Fibroblast of skin of right quadriceps (primary cell): ENCODE results near the gene MARCHF11.

Source experiments
- DNase-seq: peaks from one replicate; pipeline ENCODE4 v3.0.0-alpha.2; 2013

The MARCHF11 gene

DNA sequence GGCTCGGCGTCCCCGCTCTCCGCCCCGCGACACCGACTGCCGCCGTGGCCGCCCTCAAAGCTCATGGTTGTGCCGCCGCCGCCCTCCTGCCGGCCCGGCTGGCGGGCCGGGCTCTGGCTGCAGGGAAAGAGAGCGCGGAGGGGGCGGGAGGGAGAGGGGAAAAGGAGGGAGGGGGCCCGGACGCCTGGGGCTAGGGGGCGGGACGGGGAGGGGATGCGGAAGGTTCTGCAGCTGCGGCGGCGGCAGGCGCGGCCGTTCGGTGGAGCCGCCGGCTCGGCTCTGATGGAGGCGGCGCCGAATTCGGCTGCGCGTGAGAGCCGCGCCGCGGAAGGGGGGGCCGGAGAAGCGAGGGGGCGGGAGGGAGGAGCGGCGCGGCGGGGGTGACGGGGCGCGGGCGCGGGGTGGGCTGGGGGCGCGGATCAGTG is at the start of gene MARCHF11:
Gene MARCHF11, minus strand, starts transcription at position 281 of the 425 bp plus-strand sequence. Its CDS starts 216 bp downstream, at position 65.
- no peak for DNase-seq

GRCh38 chr5:16225927-16226326 is 46.3 kb upstream of the MARCHF11 start:
- no peak for DNase-seq

GRCh38 chr5:16192311-16192710 is 12.7 kb upstream of the MARCHF11 start:
- DNase-seq, result no peak

DNA sequence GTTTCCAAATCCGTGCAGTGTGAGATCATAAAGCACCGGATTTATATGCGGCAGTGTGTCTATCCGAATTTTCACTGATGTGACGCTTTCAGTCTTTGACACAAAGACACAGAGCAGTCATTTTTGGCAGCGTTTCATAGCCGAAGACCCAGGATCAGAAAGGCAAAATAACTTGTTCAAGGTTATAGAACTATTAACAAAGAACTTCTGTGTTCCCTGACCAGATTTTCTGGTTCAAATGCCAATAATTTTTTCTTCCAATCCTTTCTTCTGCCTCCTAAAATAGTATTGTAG is 1.1 kb upstream of the MARCHF11 start:
- no peak for DNase-seq

GRCh38 chr5:16179936-16180788 is 571 bp upstream of the MARCHF11 start:
- DNase-seq, result no peak

DNA sequence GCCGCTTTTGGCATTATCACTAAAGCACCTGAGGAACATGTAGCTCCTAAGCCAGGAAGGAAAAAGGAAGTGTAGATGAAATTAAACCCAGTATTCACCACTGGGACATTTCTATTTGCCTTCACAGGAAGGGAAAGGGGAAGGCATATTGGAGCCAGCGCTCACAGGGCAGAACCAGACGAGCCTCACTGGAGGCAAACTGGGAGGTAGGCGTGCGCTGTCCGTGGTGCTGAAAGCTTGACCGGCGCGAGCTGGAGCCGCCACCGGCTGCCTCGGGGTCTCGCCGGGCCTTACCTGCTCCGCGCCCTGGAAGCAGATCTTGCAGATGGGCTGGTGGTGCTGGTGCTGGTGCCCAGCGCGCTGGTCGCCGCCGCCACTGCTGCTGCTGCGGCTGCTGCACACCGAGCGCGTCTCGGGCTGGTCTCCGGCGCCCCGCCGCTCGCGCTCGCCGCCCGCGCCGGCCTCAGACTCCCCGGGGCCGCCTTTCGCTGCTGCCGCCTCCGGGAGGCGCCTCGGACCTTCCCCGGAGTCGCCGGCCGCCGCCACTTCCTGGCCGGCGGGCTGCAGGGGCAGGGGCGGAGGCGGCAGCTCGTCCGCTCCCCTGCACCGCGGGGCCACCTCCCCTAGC is 732 bp downstream of the MARCHF11 start:
- DNase-seq, result peak; percentile 53

DNA sequence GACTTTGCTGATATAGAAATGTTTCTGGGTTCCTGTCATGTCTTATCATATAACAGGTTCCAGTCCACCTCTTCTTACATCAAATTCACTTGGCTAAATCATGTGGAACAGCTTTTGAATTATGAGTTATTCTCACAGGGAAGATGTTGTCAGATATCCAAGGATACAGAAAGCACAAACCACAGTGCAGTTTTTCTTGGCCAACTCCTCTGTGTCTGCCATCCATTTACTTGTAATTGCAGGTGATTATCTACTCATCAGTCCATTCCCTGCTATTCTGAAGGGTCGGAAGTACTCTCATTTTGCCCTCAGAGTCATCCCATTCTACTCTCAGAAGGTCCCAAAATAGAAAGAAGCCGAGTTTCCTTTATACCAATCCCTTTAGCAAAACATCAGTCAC is 10.0 kb downstream of the MARCHF11 start:
- no peak for DNase-seq

DNA sequence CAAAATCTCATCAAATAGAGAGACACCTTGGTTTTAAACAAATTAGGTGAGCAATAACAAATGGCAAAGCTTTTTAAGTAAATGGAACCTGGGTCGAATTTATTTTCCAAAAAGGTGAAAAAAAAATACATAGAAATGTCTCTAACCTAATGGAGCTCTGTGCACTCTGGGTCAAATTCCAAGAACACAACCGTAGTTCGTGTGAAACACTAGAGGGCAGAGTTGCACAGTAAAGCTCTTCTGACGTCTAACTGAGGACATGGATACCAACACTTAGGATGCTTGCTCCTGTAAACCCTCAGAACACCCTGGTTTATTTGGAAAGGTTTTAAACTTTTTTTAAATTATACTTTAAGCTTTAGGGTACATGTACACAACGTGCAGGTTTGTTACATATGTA is 18.9 kb downstream of the MARCHF11 start:
- peak; percentile 45 for DNase-seq

DNA sequence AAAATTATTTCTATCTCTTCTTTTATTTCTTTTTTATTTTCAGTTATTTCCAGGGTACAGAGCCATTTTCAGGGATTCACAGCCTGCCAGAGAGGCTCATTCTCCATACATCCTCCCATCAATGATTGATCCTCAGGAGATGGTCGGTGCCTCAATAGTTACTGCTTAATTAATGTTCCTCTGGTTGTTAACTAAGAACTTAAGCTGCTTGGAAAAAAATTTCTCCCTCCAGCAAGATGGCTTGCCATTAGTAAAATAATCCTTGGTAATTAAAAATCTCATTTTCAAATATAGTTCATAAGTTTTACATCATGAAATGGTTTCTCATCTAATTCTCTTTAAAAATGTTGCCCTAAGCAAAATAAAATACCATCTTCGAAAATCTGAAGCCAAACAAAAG is 20.0 kb downstream of the MARCHF11 start:
- DNase-seq, result no peak

- no peak for DNase-seq
These were observed 23.4 kb downstream of the MARCHF11 start for GRCh38 chr5:16156152-16156551.

DNA sequence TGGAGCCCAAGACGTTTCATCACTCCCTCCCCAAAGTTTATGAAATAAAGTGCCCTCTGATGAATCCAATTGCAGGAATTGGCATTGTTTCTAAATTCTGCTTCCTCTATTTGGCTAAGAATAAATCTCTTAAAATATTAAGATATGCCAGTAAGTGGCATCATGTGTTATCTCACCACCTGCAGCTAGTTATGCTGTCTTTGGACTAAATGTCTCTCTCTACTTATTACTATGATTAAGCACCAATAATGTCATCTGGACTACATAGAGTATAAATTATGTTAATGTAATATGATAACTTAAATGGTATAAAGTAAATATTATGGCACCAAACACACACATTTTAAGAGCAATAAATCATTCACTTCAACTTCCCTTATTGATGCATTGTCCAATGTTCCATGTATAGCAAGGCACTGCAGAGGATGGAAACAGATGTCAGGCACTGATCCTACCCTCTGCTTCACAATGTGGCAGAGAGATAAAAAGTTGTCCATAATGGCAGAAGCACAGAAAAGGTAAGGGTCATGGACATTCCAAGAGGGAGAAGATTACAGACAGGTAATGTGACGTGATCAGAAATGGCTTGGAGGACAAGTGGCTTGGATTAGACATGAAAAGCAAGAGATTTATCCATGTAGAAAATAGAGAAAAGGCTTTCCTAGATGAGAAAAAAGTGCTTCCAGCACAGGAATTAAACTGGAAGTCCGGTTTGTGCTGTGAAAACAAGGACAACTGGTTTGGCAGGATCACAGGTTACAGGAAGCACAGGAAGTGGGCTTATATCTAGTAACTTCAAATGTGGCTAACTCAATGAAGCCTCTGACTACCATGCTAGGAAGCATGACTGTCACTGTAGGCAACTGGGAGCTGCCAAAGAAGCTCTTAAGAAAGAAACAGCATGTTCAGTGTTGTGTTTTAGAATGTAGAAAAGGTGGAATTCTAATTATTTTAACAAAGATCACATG is 26.7 kb downstream of the MARCHF11 start:
- DNase-seq, result no peak

DNA sequence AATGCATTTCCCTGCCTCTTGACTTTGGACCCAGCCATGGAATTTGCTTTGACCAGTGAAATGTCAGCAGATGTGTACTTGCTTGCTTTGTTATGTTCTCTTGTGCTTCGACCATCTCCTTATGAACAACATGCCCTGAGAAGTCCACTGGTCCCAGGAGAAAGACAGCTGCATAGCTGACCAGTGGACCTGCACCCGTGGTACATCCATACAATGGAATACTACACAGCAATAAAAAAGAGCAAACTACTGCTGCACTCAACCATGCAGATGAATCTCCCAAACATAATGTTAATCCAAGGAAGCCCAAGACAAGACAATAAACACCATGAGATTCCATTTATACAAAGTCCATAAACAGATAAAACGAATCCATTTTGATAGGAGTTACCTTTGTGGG is 30.0 kb downstream of the MARCHF11 start:
- no peak for DNase-seq

GRCh38 chr5:16147179-16147900 is 32.3 kb downstream of the MARCHF11 start:
- DNase-seq, result no peak

DNA sequence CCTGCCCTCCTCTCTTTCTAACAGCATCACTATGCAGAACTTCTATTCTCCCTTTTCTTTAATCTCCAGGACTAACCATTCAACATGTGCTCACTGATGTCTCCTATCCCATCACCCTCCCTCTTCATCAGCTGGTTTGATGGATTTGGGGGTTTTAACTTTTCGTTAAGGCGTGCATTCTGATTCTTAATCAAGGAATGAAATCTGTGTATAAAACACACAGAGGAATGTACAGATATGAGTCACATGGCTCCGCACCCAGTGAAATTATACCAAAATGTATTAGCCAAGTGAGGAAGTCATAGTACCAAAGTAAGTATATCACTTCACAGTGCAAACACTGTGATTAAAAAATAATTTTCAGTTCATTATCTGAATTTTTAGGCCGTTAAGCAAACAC is 35.2 kb downstream of the MARCHF11 start:
- no peak for DNase-seq

GRCh38 chr5:16143361-16144049 is 36.1 kb downstream of the MARCHF11 start:
- DNase-seq, result no peak

GRCh38 chr5:16140944-16141343 is 38.6 kb downstream of the MARCHF11 start:
- no peak for DNase-seq

GRCh38 chr5:16140417-16140816 is 39.2 kb downstream of the MARCHF11 start:
- DNase-seq, result peak; percentile 2

DNA sequence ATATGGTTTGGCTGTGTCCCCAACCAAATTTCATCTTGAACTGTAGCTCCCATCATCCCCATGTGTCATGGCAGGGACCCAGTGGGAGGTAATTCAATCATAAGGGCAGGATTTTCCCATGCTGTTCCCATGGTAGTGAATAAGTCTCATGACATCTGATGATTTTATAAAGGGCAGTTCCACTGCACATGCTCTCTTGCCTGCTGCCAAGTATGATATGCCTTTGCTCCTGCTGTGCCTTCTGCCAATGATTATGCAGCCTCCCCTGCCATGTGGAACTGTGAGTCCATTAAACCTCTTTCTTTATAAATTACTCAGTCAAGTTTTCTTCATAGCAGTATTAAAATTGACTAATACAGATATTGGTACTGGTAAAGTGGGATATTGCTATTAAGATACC is 42.4 kb downstream of the MARCHF11 start:
- no peak for DNase-seq

DNA sequence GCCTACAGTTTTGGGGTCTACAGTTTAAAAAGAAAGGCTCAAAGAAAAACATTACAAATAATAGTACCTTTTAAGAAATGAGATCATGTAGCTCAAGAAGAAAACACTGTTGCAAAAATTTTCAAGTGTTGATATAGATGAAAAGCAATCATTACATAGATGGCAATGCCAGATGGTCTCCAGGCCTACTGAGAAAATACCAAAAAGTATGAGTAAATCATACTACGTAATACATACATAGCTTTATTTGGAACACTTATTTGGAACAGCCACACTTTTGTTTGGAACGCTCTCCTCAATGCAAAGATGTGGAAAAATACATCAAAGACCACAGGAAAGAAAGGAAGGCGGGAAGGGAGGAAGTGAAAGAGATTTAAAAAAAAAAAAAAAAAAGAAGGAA is 44.1 kb downstream of the MARCHF11 start:
- DNase-seq, result no peak

DNA sequence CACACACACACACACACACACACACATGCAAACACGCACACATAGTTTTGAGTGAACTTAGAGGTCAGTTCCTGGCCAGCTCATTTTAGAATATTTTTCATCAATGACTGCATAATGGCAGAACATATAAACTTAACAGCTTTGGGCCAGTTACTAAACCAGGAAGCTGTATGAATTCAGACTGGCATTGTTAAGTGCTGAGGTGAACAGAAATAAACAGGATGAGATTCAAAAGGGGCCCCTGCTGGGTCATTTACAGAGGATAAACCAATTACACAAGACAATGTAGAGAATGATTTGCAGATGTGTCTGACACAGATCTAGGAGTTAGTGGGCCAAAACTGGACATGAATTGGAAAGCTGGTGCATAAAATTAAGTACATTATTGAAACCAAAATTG is 44.6 kb downstream of the MARCHF11 start:
- no peak for DNase-seq

DNA sequence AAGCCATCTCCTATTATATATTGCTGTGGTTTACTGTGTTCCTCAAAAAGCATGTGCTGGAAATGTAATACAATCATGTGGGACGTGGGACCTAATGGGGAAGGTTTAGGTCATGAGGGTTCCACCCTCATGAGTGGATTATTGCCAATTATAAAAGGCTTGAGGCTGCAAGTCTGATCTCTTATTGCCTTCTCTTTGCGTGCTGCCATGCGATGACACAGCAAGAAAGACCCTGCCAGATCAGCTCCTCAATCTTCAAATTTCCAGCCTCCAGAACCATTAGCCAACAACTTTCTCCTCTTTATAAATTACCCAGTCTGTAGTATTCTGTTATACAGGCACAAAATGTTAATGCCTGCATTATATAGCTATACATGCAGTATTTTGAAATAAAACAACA is 45.4 kb downstream of the MARCHF11 start:
- no peak for DNase-seq

DNA sequence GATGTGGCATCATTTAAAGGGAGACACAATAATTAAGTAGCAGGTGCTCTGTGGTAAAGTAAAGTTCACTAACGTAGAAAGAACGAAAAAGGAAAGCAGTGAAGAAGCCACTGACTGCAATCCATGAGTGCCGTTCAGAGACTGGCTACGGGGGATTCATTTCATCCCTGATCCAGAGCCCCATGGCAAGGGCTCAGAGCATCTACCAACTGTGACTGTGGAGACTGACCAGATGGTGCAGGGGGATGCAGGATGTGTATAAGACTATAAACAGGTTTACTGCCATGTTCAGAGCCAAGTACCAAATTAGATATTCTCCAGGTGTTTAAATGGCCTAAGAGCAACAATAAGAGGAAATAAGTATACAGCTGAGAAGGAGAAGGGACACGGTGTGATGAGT is 47.7 kb downstream of the MARCHF11 start:
- DNase-seq, result no peak
